ENCODE results near the gene RIN1. TPM values are rescaled to one million over a fixed set of nuclear protein-coding genes. Genes with fewer than 3 reads are reported as not detected.

RIN1 gene
- total and polyA plus RNA-seq, 9 of the 15 experiments (the other 6 are each of a cell fraction or from before 2014, with no cell fraction given) = 0.01 to 1.2 (median 0.45) TPM; not detected in 1

DNA sequence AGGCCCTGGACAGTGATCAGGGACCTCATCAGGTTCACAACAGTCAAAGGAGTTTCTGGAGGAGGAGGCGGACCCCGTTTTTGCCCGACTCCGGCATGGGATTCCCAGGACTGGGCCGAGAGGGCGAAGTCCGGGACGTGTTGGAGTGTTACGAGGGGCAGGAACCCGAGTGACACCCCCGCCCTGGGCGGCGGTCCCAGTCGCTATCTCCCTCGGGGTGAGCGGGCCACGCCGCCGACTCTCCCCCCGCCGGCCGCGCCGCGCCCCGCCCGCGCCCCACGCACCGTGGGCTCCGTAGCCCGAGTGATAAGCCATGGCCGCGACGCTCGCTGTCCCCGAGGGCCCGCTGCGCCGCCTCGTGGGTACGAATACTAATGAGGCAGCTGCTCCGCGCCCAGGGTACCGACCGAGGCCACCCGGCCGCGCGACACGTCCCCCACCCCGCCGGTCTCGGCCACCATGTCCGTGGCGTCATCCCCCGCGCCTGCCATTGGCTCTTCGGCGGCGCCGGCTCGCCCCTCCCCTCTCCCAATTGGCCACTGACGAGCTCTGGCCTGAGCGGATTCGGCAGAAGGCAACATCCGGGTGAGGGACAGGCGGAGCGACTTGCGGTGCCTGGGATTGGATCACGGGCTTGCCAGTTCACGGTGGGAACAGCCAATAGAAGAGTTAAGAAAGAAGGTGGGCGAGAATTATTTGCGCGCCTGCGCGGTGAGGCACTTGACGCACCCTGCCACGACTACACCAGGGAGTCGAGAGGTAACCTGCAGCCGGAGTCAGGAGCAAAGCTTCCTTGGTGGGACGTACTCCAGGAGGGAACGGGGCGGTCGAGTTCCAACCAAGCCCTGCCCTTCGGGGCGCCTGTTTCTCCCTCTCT lies 47.3 kb downstream of the RIN1 start, which contains the start of gene YIF1A (continued):
- TF ChIP-seq RBM22 (IDR thresholded peaks at IDR 0.05; ENCODE audit: low read depth, low read length, poor library complexity, severe bottlenecking) (no peak), ZNF217 (CRISPR knock-in tag; IDR thresholded peaks at IDR 0.05) (no peak), CCAR2 (IDR thresholded peaks at IDR 0.05; ENCODE audit: low read depth, low read length) (no peak), HOMEZ (CRISPR knock-in tag; IDR thresholded peaks at IDR 0.05) (no peak), POLR2A (conservative IDR thresholded peaks at IDR 0.05) (peak; percentile 91), CXXC5 (CRISPR knock-in tag; IDR thresholded peaks at IDR 0.05) (peak; percentile 84), CC2D1A (IDR thresholded peaks at IDR 0.05) (no peak), ELF4 (CRISPR knock-in tag; IDR thresholded peaks at IDR 0.05) (no peak), ZEB2 (IDR thresholded peaks at IDR 0.05) (no peak), ZNF76 (CRISPR knock-in tag; IDR thresholded peaks at IDR 0.05; ENCODE audit: borderline replicate concordance) (0 out of 2 replicates have a peak, but pooled peaks have one; percentile 37), MCM5 (IDR thresholded peaks at IDR 0.05; ENCODE audit: low read depth) (no peak), NUFIP1 (IDR thresholded peaks at IDR 0.05; ENCODE audit: partially characterized antibody) (no peak), POLR2AphosphoS5 (IDR thresholded peaks at IDR 0.05; ENCODE audit: control insufficient read depth, insufficient read depth, low read depth, low read length) (peak; percentile 59)
- TF ChIP-seq, protein P1, sequence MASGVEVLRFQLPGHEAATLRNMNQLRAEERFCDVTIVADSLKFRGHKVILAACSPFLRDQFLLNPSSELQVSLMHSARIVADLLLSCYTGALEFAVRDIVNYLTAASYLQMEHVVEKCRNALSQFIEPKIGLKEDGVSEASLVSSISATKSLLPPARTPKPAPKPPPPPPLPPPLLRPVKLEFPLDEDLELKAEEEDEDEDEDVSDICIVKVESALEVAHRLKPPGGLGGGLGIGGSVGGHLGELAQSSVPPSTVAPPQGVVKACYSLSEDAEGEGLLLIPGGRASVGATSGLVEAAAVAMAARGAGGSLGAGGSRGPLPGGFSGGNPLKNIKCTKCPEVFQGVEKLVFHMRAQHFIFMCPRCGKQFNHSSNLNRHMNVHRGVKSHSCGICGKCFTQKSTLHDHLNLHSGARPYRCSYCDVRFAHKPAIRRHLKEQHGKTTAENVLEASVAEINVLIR (CRISPR knock-in tag; IDR thresholded peaks at IDR 0.05) = peak; percentile 68
- TF ChIP-seq, protein P2, sequence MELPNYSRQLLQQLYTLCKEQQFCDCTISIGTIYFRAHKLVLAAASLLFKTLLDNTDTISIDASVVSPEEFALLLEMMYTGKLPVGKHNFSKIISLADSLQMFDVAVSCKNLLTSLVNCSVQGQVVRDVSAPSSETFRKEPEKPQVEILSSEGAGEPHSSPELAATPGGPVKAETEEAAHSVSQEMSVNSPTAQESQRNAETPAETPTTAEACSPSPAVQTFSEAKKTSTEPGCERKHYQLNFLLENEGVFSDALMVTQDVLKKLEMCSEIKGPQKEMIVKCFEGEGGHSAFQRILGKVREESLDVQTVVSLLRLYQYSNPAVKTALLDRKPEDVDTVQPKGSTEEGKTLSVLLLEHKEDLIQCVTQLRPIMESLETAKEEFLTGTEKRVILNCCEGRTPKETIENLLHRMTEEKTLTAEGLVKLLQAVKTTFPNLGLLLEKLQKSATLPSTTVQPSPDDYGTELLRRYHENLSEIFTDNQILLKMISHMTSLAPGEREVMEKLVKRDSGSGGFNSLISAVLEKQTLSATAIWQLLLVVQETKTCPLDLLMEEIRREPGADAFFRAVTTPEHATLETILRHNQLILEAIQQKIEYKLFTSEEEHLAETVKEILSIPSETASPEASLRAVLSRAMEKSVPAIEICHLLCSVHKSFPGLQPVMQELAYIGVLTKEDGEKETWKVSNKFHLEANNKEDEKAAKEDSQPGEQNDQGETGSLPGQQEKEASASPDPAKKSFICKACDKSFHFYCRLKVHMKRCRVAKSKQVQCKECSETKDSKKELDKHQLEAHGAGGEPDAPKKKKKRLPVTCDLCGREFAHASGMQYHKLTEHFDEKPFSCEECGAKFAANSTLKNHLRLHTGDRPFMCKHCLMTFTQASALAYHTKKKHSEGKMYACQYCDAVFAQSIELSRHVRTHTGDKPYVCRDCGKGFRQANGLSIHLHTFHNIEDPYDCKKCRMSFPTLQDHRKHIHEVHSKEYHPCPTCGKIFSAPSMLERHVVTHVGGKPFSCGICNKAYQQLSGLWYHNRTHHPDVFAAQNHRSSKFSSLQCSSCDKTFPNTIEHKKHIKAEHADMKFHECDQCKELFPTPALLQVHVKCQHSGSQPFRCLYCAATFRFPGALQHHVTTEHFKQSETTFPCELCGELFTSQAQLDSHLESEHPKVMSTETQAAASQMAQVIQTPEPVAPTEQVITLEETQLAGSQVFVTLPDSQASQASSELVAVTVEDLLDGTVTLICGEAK (IDR thresholded peaks at IDR 0.05) = peak; percentile 86
- TF ChIP-seq, protein P2 (CRISPR knock-in tag; IDR thresholded peaks at IDR 0.05) = no peak

Measured in K562 (cell line).